ENCODE measurements around the gene HNRNPCL2. TPM values are rescaled to one million over a fixed set of nuclear protein-coding genes. Genes with fewer than 3 reads are reported as not detected.
"Not testable (repeated sequence)": the region's sequence is repeated elsewhere in the genome, so short reads cannot be mapped to it uniquely, and the experiment has no call there.

The HNRNPCL2 gene
- not detected for total RNA-seq

- DNase-seq (ENCODE audit: low spot score); intact Hi-C loops (cut with DNase I); ATAC-seq: not testable (repeated sequence)
These were observed at the start of gene HNRNPCL2 for GRCh38 chr1:13116754-13117153. Gene HNRNPCL2 (minus strand): TSS chr1:13116854. CDS start chr1:13116400, 454 bp downstream.

- ATAC-seq; DNase-seq (ENCODE audit: low spot score); intact Hi-C loops (cut with DNase I): not testable (repeated sequence)
These were observed 48.9 kb upstream of the HNRNPCL2 start, which contains the start of gene HNRNPCL4 for GRCh38 chr1:13165531-13165930. Gene HNRNPCL4 (minus strand): TSS chr1:13165631. CDS start chr1:13165467, 164 bp downstream.

DNA sequence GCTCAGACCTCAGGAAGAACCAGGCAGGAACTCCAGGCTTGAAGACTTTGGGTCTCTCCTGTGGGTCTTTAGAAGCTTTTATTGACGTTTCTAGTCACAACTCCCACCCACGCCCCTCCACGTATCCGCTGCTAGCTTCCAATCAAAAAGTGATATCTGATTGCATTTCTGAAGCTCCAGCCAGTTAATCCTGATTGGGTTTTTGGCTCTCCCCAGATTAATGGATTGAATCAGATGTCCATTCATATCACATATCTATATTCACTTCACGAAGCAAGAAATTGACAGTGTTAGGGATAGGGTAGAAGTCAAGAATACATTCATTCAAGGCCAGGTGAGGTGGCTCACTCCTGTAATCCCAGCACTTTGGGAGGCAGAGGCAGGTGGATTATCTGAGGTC is 39.3 kb upstream of the HNRNPCL2 start, which contains the start of gene PRAMEF26:
Gene PRAMEF26 (minus strand): TSS at position 101 of the 400 bp plus-strand sequence. CDS start 2,914 bp downstream, outside the sequence.
- DNase-seq (ENCODE audit: low spot score); intact Hi-C loops (cut with DNase I); ATAC-seq: not testable (repeated sequence)

DNA sequence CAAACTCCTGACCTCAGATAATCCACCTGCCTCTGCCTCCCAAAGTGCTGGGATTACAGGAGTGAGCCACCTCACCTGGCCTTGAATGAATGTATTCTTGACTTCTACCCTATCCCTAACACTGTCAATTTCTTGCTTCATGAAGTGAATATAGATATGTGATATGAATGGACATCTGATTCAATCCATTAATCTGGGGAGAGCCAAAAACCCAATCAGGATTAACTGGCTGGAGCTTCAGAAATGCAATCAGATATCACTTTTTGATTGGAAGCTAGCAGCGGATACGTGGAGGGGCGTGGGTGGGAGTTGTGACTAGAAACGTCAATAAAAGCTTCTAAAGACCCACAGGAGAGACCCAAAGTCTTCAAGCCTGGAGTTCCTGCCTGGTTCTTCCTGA is 46.2 kb downstream of the HNRNPCL2 start, which contains the start of gene PRAMEF25:
Gene PRAMEF25 (plus strand): TSS at position 301 of the 400 bp plus-strand sequence. CDS start 2,920 bp downstream, outside the sequence.
- intact Hi-C loops (cut with DNase I); ATAC-seq; DNase-seq (ENCODE audit: low spot score): not testable (repeated sequence)

Other genes with a start within 250 kb of the HNRNPCL2 start
- not detected for gene PRAMEF4, start 230.7 kb downstream of the HNRNPCL2 start, total RNA-seq
- not detected for gene PRAMEF10, start 218.6 kb downstream of the HNRNPCL2 start, total RNA-seq
- gene PRAMEF7, start 200.2 kb downstream of the HNRNPCL2 start, total RNA-seq = not detected
- gene PRAMEF6, start 169.3 kb downstream of the HNRNPCL2 start, total RNA-seq = not detected
- not detected for gene PRAMEF27, start 60.3 kb downstream of the HNRNPCL2 start, total RNA-seq
- gene HNRNPCL3, start 56.1 kb downstream of the HNRNPCL2 start, total RNA-seq = not detected
- not detected for gene PRAMEF25, start 46.1 kb downstream of the HNRNPCL2 start, total RNA-seq
- not detected for gene PRAMEF26, start 39.2 kb upstream of the HNRNPCL2 start, total RNA-seq
- gene HNRNPCL4, start 48.8 kb upstream of the HNRNPCL2 start, total RNA-seq = not detected
- gene PRAMEF9, start 55.0 kb upstream of the HNRNPCL2 start, total RNA-seq = not detected
- gene PRAMEF13, start 84.6 kb upstream of the HNRNPCL2 start, total RNA-seq = not detected
- not detected for gene PRAMEF18, start 109.3 kb upstream of the HNRNPCL2 start, total RNA-seq
- gene PRAMEF5, start 137.3 kb upstream of the HNRNPCL2 start, total RNA-seq = not detected
- not detected for gene PRAMEF8, start 168.3 kb upstream of the HNRNPCL2 start, total RNA-seq
- gene PRAMEF33, start 186.7 kb upstream of the HNRNPCL2 start, total RNA-seq = not detected
- not detected for gene PRAMEF15, start 198.7 kb upstream of the HNRNPCL2 start, total RNA-seq
- not detected for gene PRAMEF14, start 230.3 kb upstream of the HNRNPCL2 start, total RNA-seq

Data from sciatic nerve (tissue), 2 donors.